HepG2 (cell line): ENCODE results near the gene ZFAND2A. TPM values are rescaled to one million over a fixed set of nuclear protein-coding genes. Genes with fewer than 3 reads are reported as not detected.

Experiments
- ARHGAP35 ChIP-seq: sonication (generic); formaldehyde crosslinking; IDR thresholded peaks from 2 replicates; pipeline ENCODE4 v1.9.0; 2022; ENCODE audit warnings: mild to moderate bottlenecking, inconsistent platforms, moderate library complexity, missing genetic modification reagents, borderline replicate concordance
- FLYWCH1 ChIP-seq: sonication (generic); formaldehyde crosslinking; IDR thresholded peaks from 2 replicates; pipeline ENCODE4 v1.8.1; 2023; ENCODE audit warnings: mild to moderate bottlenecking, missing genetic modification reagents
- HHEX ChIP-seq: IDR thresholded peaks from 2 replicates; pipeline ENCODE4 v1.6.1; 2016; ENCODE audit warnings: control low read depth
- HOXA3 ChIP-seq: sonication (generic); formaldehyde crosslinking; IDR thresholded peaks from 2 replicates; pipeline ENCODE4 v1.5.0; 2020; ENCODE audit warnings: missing genetic modification reagents
- PHF8 ChIP-seq: sonication (generic); formaldehyde crosslinking; IDR thresholded peaks from 2 replicates; pipeline ENCODE4 v1.5.0; 2020; ENCODE audit warnings: missing genetic modification reagents
- PRMT3 ChIP-seq: sonication (generic); formaldehyde crosslinking; IDR thresholded peaks from 2 replicates; pipeline ENCODE4 v1.8.1; 2022; ENCODE audit warnings: low read depth, mild to moderate bottlenecking, moderate library complexity, missing genetic modification reagents, borderline replicate concordance
- ZNF317 ChIP-seq: sonication (generic); formaldehyde crosslinking; IDR thresholded peaks from 2 replicates; pipeline ENCODE4 v1.5.0; 2020; ENCODE audit warnings: mild to moderate bottlenecking, missing genetic modification reagents
- ZNF331 ChIP-seq: sonication (generic); formaldehyde crosslinking; IDR thresholded peaks from 2 replicates; pipeline ENCODE4 v1.4.0; 2020; ENCODE audit warnings: missing genetic modification reagents
- ZNF709 ChIP-seq: sonication (generic); formaldehyde crosslinking; IDR thresholded peaks from 2 replicates; pipeline ENCODE4 v1.5.0; 2020; ENCODE audit warnings: mild to moderate bottlenecking, missing genetic modification reagents
- polyA plus RNA-seq, 8 experiments: library from polyadenylated mRNA; depleted of rRNA in 3 of 8; stranded (reverse) in 7 of 8; unstranded in 1 of 8; fragments of >200 nt; fragmentation: Illumina TruSeq in 4 of 8; extraction: Trizol in 4 of 8; gene quantifications; 2 replicates each; pipeline versions ENCODE4 v1.2.1 to v1.2.3, GENCODE V29; 2011 to 2016; ENCODE audit warnings: low read depth in 4 of 8, missing spikeins in 1 of 8, mixed read lengths in 1 of 8; ENCODE audit not compliant: insufficient read depth in 1 of 8
- total RNA-seq, 5 experiments: library from RNA; depleted of rRNA; stranded (reverse); fragments of >200 nt; fragmentation: Illumina TruSeq; extraction: Trizol; gene quantifications; 2 replicates each; pipeline ENCODE4 v1.2.3, GENCODE V29; 2016; ENCODE audit warnings: low read depth in 1 of 5
- TF ChIP-seq, protein P1 (sequence below): sonication (generic); formaldehyde crosslinking; IDR thresholded peaks from 2 replicates; pipeline ENCODE4 v1.4.0; 2020; ENCODE audit warnings: mild to moderate bottlenecking, missing genetic modification reagents
- TF ChIP-seq, protein P2 (sequence below): sonication (generic); formaldehyde crosslinking; IDR thresholded peaks from 2 replicates; pipeline ENCODE4 v1.4.0; 2020; ENCODE audit warnings: missing genetic modification reagents
- TF ChIP-seq, protein P3 (sequence below): sonication (generic); formaldehyde crosslinking; IDR thresholded peaks from 2 replicates; pipeline ENCODE4 v1.4.0; 2020; ENCODE audit warnings: missing genetic modification reagents
- TF ChIP-seq, protein P4 (sequence below): sonication (generic); formaldehyde crosslinking; IDR thresholded peaks from 2 replicates; pipeline ENCODE4 v1.5.0; 2020; ENCODE audit warnings: mild to moderate bottlenecking, missing genetic modification reagents

The ZFAND2A gene
- total and polyA plus RNA-seq, 2 of the 13 experiments (the other 11 are each of a cell fraction or from before 2014, with no cell fraction given) = 140 to 153 TPM

DNA sequence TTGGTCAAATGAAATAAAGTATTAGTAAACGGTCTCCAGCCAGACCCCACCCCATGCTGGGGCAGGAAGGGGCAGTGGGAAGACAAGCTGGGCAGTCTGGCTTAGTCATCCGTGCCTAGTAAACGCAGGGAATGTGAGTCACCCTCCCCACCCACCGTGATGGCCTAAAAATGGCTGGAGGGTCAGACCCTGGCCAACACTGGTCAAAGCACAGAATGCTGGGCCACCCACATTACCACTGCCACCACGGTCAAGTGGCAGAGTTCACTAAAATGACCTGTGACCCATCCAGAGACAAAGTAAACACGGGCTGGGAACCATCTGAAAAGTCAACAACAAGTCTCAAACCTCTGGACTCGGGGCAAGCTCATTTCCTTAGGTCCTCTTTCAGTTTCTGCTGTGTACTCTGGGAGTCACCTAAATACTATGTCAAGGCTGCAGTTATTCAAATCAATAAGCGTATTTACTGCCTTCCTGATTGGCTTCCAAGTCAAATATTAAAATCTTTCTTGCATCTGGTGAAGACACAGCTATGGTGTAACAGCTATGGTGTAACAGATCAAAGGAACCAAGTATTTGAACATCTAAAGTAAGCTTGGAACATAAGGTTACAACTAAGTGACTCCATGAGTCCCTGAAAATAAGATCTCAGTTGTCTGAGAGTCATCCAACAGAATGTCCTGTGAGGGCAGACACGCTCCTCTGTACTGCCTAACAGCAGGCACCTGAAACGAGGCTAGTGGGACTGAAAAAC lies 3.0 kb downstream of the ZFAND2A start (continued):
- TF ChIP-seq, protein P1, sequence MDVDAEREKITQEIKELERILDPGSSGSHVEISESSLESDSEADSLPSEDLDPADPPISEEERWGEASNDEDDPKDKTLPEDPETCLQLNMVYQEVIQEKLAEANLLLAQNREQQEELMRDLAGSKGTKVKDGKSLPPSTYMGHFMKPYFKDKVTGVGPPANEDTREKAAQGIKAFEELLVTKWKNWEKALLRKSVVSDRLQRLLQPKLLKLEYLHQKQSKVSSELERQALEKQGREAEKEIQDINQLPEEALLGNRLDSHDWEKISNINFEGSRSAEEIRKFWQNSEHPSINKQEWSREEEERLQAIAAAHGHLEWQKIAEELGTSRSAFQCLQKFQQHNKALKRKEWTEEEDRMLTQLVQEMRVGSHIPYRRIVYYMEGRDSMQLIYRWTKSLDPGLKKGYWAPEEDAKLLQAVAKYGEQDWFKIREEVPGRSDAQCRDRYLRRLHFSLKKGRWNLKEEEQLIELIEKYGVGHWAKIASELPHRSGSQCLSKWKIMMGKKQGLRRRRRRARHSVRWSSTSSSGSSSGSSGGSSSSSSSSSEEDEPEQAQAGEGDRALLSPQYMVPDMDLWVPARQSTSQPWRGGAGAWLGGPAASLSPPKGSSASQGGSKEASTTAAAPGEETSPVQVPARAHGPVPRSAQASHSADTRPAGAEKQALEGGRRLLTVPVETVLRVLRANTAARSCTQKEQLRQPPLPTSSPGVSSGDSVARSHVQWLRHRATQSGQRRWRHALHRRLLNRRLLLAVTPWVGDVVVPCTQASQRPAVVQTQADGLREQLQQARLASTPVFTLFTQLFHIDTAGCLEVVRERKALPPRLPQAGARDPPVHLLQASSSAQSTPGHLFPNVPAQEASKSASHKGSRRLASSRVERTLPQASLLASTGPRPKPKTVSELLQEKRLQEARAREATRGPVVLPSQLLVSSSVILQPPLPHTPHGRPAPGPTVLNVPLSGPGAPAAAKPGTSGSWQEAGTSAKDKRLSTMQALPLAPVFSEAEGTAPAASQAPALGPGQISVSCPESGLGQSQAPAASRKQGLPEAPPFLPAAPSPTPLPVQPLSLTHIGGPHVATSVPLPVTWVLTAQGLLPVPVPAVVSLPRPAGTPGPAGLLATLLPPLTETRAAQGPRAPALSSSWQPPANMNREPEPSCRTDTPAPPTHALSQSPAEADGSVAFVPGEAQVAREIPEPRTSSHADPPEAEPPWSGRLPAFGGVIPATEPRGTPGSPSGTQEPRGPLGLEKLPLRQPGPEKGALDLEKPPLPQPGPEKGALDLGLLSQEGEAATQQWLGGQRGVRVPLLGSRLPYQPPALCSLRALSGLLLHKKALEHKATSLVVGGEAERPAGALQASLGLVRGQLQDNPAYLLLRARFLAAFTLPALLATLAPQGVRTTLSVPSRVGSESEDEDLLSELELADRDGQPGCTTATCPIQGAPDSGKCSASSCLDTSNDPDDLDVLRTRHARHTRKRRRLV (CRISPR knock-in tag) = peak; percentile 90
- TF ChIP-seq ZNF331 (CRISPR knock-in tag) (peak; percentile 76; the same call in 1 of the 2 replicates), PHF8 (peak; percentile 50), HOXA3 (CRISPR knock-in tag) (peak; percentile 96), ZNF709 (CRISPR knock-in tag) (peak; percentile 81; the same call in 1 of the 2 replicates), ZNF317 (CRISPR knock-in tag) (peak; percentile 84; the same call in 1 of the 2 replicates), FLYWCH1 (CRISPR knock-in tag) (no peak), ARHGAP35 (CRISPR knock-in tag) (peak; percentile 21; the same call in 1 of the 2 replicates), PRMT3 (CRISPR knock-in tag) (no peak), HHEX (CRISPR knock-in tag) (peak; percentile 93)
- TF ChIP-seq, protein P2, sequence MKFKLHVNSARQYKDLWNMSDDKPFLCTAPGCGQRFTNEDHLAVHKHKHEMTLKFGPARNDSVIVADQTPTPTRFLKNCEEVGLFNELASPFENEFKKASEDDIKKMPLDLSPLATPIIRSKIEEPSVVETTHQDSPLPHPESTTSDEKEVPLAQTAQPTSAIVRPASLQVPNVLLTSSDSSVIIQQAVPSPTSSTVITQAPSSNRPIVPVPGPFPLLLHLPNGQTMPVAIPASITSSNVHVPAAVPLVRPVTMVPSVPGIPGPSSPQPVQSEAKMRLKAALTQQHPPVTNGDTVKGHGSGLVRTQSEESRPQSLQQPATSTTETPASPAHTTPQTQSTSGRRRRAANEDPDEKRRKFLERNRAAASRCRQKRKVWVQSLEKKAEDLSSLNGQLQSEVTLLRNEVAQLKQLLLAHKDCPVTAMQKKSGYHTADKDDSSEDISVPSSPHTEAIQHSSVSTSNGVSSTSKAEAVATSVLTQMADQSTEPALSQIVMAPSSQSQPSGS (CRISPR knock-in tag) = peak; percentile 98
- TF ChIP-seq, protein P3, sequence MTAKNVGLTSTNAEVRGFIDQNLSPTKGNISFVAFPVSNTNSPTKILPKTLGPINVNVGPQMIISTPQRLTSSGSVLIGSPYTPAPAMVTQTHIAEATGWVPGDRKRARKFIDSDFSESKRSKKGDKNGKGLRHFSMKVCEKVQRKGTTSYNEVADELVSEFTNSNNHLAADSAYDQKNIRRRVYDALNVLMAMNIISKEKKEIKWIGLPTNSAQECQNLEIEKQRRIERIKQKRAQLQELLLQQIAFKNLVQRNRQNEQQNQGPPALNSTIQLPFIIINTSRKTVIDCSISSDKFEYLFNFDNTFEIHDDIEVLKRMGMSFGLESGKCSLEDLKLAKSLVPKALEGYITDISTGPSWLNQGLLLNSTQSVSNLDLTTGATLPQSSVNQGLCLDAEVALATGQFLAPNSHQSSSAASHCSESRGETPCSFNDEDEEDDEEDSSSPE (CRISPR knock-in tag) = peak; percentile 57; the same call in 1 of the 2 replicates
- TF ChIP-seq, protein P4, sequence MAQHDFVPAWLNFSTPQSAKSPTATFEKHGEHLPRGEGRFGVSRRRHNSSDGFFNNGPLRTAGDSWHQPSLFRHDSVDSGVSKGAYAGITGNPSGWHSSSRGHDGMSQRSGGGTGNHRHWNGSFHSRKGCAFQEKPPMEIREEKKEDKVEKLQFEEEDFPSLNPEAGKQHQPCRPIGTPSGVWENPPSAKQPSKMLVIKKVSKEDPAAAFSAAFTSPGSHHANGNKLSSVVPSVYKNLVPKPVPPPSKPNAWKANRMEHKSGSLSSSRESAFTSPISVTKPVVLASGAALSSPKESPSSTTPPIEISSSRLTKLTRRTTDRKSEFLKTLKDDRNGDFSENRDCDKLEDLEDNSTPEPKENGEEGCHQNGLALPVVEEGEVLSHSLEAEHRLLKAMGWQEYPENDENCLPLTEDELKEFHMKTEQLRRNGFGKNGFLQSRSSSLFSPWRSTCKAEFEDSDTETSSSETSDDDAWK (CRISPR knock-in tag) = no peak
